AG04450 (cell line): ENCODE measurements around the gene ZNHIT6. TPM values are rescaled to one million over a fixed set of nuclear protein-coding genes. Genes with fewer than 3 reads are reported as not detected.

Experiments
- CTCF ChIA-PET: fragments of 300-600, 350-600 bp; formaldehyde crosslinking; extraction: SDS; loops from one replicate; lab custom pipeline; 2022; ENCODE audit warnings: antibody characterized with exemption, inconsistent platforms; lab: Charles Lee
- POLR2A ChIA-PET: fragments of 350-600 bp; formaldehyde crosslinking; extraction: SDS; loops from one replicate; lab custom pipeline; 2021; ENCODE audit warnings: antibody characterized with exemption, inconsistent platforms; lab: Yijun Ruan, JAX
- DNase-seq: peaks from one replicate; pipeline ENCODE4 v3.0.0-alpha.2; 2011; ENCODE audit warnings: low read depth, low spot score
- H3K27ac ChIP-seq: one replicate; pipeline ENCODE4 v1.5.1; 2012; ENCODE audit warnings: low read depth, low read length, control low read depth
- H3K27me3 ChIP-seq: one replicate; pipeline ENCODE4 v1.6.0; 2012; ENCODE audit warnings: low read length; ENCODE audit not compliant: control insufficient read depth, insufficient read depth
- H3K4me3 ChIP-seq: 2 replicates; pipeline ENCODE4 v1.5.1; 2011; ENCODE audit warnings: mild to moderate bottlenecking, low read depth, low read length, control low read depth
- H3K9me3 ChIP-seq: 2 replicates; pipeline ENCODE4 v1.5.1; 2012; ENCODE audit warnings: low read length; ENCODE audit not compliant: control insufficient read depth, insufficient read depth
- polyA minus RNA-seq: library from RNA; depleted of rRNA, polyadenylated mRNA; stranded (reverse); fragments of >200 nt; gene quantifications from 2 replicates; pipeline ENCODE4 v1.2.3, GENCODE V29; 2011; rRNA and poly(A)+ RNA removed
- polyA plus RNA-seq: library from polyadenylated mRNA; depleted of rRNA; stranded (reverse); fragments of >200 nt; gene quantifications from 2 replicates; pipeline ENCODE4 v1.2.3, GENCODE V29; 2011; rRNA removed
- TF ChIP-seq, protein P1 (sequence below): IDR thresholded peaks from 2 replicates; pipeline ENCODE4 v1.5.1; 2011; ENCODE audit warnings: low read depth, low read length, control low read depth, inconsistent platforms

ZNHIT6 gene, protein sequence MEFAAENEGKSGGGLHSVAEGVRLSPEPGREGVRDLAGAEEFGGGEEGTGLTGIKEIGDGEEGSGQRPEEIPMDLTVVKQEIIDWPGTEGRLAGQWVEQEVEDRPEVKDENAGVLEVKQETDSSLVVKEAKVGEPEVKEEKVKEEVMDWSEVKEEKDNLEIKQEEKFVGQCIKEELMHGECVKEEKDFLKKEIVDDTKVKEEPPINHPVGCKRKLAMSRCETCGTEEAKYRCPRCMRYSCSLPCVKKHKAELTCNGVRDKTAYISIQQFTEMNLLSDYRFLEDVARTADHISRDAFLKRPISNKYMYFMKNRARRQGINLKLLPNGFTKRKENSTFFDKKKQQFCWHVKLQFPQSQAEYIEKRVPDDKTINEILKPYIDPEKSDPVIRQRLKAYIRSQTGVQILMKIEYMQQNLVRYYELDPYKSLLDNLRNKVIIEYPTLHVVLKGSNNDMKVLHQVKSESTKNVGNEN
- polyA plus RNA-seq: 18.9 and 19.2 TPM in 2 replicates
- 8.9 and 11.8 TPM in 2 replicates for polyA minus RNA-seq

DNA sequence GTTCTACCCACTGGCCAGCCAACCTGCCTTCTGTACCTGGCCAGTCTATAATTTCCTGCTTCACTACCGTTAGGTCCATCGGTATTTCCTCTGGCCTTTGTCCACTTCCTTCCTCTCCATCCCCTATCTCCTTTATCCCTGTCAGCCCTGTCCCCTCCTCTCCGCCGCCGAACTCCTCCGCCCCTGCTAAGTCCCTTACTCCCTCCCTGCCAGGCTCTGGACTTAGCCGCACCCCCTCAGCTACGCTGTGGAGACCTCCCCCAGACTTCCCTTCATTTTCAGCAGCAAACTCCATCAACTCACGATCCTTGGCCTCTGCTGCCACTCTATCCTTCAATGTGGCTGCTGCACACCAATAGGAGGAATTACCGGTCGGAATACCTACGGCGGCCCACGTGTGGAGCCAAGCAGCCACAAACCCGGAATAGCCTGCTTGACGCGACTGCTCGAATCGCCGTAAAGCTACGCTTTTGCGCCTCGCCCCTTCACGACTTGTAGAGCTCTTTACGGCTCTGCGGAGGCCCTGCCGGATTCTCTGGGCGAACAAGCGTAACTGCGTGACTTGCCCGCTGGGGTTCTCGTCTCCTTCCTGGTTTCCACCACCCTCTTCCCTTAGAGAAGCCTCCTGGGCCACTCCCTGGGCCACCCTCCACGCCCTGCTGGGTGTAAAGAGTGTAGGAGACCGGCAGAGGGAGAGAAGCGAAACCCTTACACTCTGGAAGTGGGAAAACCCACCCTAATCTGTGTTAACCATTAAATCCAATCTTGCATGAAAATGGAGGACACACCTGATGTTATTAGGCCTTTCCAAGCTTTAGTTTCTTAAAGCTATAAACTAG is at the start of gene ZNHIT6:
ZNHIT6 (minus strand) TSS at position 444 of the 839 bp plus-strand sequence; CDS start at position 295, 149 bp downstream.
- TF ChIP-seq, protein P1, sequence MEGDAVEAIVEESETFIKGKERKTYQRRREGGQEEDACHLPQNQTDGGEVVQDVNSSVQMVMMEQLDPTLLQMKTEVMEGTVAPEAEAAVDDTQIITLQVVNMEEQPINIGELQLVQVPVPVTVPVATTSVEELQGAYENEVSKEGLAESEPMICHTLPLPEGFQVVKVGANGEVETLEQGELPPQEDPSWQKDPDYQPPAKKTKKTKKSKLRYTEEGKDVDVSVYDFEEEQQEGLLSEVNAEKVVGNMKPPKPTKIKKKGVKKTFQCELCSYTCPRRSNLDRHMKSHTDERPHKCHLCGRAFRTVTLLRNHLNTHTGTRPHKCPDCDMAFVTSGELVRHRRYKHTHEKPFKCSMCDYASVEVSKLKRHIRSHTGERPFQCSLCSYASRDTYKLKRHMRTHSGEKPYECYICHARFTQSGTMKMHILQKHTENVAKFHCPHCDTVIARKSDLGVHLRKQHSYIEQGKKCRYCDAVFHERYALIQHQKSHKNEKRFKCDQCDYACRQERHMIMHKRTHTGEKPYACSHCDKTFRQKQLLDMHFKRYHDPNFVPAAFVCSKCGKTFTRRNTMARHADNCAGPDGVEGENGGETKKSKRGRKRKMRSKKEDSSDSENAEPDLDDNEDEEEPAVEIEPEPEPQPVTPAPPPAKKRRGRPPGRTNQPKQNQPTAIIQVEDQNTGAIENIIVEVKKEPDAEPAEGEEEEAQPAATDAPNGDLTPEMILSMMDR: peak; percentile 56
- no peaks in the 10 kb centered on the region for H3K27me3 ChIP-seq
- H3K27ac ChIP-seq: peak within 1 kb of the TSS; percentile 84

DNA sequence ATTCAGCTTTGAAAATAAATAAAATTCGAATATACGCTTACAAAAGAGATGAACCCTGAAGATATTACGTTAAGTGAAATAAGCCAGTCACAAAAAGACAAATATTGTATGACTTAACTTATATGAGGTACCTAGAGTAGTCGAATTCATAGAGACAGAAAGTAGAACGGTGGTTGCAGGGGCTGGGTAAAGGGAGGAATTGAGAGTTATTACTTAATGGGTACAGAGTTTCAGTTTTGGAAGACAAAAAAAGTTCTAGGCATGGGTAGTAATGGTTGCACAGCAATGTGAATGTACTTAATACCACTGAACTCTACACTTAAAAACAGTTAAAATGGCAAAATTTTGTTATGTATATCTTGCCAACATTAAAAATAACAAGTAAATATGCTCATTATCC is 48.6 kb upstream of the ZNHIT6 start:
- Histone ChIP-seq H3K4me3 (no peak overlapping the region), H3K27ac (no peak overlapping the region), H3K9me3 (no peaks in the 10 kb centered on the region), H3K27me3 (no peaks in the 10 kb centered on the region)
- TF ChIP-seq, protein P1: no peak
- ChIA-PET CTCF (no interaction called here), POLR2A (no interaction called here)
- no peak for DNase-seq

More for the DNA sequence above, at the start of gene ZNHIT6:
- ChIA-PET POLR2A (interaction anchor here (0.5 to 1.2 kb wide), 9 partner anchors 9 to 857 kb away, joined by 3 to 8 read pairs (median 5); partner anchors contain the start of genes BCL10 and CCN1), CTCF (interaction anchor here (0.6 to 1.6 kb wide), 28 partner anchors 9 to 991 kb away, joined by 3 to 24 read pairs (median 4); no protein-coding TSS in a partner anchor)
- peak within 1 kb of the TSS; percentile 93 for H3K4me3 ChIP-seq
- H3K9me3 ChIP-seq: no peaks in the 10 kb centered on the region
- peak; percentile 89 for DNase-seq

DNA sequence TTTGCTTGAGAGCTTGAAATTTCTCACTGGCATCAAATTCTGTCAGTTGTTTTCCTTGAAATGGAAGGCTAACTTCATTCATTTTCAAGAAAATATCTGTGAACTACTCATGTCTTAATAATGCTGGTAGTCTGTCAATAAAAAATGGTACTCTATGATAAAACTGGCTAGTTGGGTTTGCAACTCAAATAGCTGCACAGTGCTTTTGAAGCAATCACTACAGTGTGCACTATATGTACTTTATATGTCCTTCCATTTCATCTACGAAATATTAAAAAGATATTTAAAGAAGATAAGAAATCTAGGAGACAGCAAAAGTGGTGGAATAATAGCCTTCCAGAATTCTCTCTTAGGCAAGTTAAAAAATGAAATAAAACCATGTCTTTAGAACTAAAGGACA is 39.9 kb upstream of the ZNHIT6 start:
- POLR2A ChIA-PET: no interaction called here

DNA sequence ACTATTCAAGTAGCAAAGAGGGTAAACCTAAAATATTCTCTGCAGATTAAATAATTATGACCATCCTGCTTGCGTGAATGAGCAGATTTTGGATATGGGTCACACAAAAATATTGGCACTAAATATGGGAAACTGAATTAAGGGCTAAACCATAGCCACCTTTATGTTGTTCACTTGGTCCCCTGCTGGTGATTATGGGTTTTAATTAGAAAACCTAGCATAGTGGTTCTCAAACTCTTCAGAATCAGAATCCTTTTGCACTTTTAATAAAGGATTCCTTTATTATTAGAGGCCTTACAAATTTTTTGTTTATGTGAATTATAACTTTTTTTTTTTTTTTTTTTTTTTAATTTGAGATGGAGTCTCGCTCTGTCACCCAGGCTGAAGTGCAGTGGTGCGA is 38.5 kb upstream of the ZNHIT6 start:
- TF ChIP-seq, protein P1: no peak
- no peaks in the 10 kb centered on the region for H3K9me3 ChIP-seq
- no peak for DNase-seq
- no peak overlapping the region for H3K4me3 ChIP-seq
- POLR2A ChIA-PET: no interaction called here
- H3K27ac ChIP-seq: no peak overlapping the region
- CTCF ChIA-PET: no interaction called here
- H3K27me3 ChIP-seq: no peaks in the 10 kb centered on the region

More for the DNA sequence above, 39.9 kb upstream of the ZNHIT6 start:
- no peaks in the 10 kb centered on the region for H3K9me3 ChIP-seq
- H3K27ac ChIP-seq: no peak overlapping the region
- H3K4me3 ChIP-seq: no peak overlapping the region
- DNase-seq: no peak
- no peaks in the 10 kb centered on the region for H3K27me3 ChIP-seq
- TF ChIP-seq, protein P1: no peak
- CTCF ChIA-PET: interaction anchor here (1.0 kb wide), 1 partner anchor 9 kb away, joined by 4 read pairs; no protein-coding TSS in a partner anchor
